Activated CD8-positive, alpha-beta memory T cell treated with anti-CD3 and anti-CD28 coated beads for 4 hours (primary cell): ENCODE measurements around the gene CFAP61.
"Not testable (repeated sequence)": the region's sequence is repeated elsewhere in the genome, so short reads cannot be mapped to it uniquely, and the experiment has no call there.

Source experiments
- DNase-seq, 2 donors: peaks; one replicate each; pipeline ENCODE4 v3.0.0-alpha.2; 2020; ENCODE audit warnings: low read depth in 2 of 2

CFAP61 gene

DNA sequence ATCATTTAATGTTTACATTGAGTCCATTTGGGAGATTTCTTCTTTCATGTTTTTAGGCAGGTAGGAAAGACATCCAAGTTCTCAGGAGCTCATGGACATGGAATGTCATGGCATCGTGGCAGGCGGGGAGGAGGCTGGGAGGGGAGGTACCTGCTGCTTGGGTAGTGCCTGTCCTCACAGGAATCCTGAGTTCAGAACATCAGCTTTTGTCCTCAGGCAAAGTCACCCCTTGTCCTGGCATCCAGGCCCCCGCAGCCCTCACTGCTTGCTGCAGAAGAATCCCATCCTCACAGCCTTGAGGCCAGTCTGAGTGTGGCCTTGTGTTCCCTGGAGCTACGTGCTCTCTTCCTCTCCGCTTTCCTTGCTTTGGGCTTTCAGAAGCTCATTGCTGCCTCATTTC lies 157.4 kb downstream of the CFAP61 start:
- DNase-seq = no peak

DNA sequence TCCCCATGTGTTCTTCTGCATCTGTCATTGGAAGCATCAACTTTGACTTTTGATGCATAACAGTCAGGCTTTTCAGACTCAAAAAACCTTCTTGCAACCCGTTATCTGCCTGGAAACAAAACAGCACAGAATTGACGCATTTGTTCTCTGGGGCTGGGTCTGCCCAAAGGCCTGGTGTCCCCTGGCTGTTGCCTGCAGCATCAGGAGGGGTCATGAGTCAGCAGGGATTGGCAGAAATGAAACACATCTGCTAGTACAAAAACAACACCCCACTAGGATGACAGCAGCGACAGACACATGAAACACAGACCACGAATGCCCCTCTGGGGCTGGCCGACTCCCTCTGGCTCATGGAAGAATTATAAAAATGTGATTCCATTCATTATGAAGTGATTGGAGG lies 158.0 kb downstream of the CFAP61 start:
- no peak for DNase-seq

DNA sequence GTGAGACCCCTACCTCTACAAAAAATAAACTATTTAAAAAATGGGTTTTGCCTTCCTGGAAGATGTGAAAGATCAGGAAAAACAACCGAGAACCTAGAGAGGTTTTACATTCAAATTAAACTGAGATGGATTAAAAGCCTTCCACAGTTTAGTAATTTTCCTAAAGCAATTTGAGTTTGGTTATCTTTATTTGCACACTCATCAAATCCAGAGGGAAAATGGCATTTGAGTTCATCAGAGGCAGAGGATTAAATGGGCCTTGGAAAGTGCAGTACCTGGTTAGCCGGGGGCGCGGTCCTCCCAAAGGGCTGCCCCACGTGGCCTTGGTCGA lies 158.6 kb downstream of the CFAP61 start:
- no peak for DNase-seq

DNA sequence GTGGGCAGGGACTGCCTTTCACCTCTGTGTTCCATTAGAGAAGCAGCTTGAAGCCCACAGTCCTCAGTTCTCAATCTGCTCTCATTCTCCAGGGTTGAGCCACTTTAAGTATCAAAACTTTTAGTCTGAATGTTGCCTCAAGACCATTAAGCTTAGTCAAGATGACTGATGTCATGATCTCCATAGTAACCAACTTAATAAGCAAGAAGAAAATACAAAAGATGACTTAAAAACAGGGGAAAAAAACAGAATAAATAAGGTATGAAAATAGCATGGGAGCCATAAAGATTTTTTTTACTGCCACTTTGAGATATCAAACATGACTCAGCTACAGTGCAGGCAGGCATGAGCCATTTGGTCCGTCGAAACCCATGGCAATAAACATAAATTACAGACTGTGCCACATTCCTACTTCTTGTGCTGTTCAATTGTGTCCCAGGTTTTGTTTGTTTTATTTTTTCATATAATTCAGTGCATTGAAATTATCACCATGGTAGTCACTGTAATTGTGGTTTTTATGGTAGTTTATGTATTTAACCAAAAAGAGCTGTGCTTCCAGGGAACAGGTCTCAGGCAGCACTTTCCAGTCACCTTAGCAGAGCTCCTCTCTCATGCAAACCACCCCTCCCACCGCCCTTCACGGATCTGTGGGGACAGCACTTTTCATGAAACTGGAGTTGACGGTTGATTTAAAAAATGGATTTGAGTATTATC lies 159.1 kb downstream of the CFAP61 start:
- DNase-seq = no peak

DNA sequence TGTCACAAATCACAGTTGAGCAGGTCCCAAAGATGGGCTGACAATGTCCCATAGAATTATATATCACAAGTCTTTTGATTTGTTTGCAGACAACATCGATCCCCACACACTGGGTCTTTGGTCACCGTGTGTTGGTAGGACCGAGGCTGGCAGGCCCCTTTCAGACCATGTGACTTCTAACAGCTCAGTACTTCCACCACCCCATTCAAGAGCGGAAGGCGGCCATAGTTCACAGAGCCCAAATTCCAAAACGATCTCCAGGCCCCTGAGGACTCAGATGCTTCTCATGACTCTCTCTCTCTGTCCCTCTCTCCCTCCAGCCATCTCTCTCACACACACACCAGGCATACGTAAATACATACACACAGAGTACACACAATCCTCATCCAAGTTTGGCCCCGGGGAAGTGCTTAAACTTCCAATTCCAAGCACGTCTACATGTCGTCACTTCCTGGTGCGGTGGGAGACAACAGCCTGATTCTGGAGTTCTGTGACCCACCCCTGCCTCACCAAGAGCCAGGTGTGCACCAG lies 159.7 kb downstream of the CFAP61 start:
- no peak for DNase-seq

DNA sequence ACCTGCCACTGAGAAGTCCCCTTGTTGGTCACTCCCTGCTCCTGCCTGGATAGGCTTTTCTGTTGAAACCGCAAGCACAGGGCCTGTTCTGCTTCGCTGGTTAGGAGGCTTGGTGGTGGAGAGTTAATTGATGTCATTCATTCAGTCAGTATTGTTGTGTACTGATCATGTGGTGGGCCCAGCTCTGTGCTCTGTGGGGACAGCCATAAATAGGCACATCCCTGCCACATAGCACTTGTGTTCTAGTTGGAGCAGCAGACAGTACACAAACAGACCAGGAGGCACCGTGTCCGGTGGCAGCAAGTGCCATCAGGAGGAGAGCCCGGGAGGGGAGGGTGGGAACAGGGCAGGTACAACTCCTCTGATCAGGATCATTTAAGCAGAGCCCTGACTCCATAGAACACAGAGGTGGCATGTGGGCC lies 160.4 kb downstream of the CFAP61 start:
- DNase-seq = no peak

DNA sequence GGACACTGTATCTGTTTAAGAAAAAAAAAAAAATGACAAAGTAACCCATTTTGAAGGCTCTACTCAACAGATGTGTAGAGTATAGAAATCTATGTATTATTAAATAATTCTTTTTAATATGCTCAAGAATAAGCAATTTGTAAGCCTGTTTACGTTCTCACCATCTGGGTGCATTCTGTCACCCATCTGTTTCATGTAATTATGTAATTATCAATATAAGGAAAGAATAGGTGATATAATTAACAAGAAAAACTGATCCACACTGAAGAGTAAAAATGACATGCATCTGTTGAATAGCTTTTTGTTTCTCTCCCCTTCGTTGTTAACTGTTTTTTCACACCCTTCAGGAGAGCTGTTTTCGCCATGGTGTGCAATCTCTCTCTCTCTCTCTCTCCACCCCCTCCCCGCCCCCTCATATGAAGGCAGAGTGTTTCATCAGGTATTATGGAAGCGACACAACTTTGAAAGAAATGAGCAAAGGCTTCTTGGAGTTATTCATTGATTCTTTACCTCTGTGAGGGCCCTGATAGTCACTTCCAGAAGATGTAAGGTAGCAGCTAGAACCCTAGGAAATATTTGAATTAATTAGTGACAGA lies 161.3 kb downstream of the CFAP61 start:
- no peak for DNase-seq

DNA sequence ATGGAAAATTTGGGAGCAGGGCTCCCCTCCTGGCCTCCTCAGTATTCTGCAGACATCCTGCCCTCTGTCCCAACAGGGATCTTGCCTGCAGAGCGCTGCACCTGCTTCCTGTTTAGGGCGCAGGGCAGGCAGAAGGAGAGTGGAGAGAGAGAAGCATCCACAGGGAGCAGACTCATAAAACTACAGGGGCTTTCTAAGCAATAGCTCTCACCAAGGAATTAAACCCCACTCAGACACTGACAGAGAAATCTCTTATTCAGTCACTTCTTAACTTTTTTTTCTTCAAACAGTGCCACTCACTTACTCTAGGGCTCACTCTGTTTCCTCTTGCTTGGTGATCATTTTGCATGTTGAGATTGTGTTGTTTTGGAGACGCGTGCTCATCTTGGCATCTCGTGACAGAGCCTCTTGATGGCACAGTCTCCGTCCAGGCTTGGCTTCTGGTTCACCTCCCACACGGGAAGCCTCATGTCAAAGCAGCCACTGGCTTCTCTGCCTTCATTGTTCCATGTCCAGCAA lies 162.5 kb downstream of the CFAP61 start:
- DNase-seq = no peak

DNA sequence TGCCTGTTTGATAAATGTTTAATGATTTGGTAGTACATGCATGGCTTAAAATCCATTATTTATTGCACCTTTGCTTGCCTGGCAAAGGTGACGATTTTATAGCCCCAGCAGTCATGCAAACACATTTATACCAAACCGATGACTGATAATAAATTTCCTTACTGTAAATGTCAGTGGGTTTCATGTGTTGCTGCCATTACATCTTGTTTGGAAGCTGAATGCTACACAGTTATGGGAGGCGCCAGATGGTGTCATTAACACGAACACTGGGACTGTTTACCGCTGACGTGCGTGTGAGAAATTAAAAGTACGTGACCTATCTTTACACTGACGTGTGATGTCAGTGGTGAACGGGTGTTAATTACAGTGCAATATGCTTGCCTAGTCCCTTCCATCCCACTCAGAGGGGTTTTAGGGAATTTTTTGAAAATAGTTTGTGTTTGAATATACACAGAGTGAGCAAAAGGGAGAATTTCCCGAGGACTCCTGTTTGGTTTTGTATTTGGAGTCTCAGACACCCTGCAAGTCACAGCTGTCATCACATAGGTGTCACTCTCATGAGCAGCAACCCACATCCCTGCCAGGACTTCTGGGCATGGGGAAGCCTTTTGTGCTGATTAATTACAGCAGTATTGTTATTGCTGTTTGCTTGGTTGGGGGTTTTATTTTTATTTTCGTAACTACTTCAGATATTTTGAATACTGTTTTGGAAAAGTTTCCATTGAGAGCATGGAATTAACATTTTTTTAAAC lies 163.8 kb downstream of the CFAP61 start:
- no peak for DNase-seq

DNA sequence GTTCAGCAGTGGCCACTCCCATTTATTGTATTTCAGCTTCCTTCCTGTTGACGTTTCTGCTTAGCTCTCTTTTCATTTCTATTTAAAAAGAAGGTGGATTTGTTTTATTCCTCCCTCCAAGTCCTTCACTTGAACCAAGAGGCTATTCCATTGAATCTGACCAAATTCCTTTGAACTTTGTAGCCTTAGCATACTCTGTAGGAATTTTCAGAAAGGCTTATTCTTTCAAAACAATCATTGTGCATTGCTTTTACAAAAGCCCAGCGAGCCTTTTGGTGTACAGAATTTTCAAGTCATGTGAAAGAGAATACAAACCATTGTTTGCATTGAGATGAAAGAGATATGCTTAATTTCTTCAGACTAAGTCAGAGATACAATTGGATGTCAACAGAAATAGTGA lies 164.6 kb downstream of the CFAP61 start:
- DNase-seq = no peak

DNA sequence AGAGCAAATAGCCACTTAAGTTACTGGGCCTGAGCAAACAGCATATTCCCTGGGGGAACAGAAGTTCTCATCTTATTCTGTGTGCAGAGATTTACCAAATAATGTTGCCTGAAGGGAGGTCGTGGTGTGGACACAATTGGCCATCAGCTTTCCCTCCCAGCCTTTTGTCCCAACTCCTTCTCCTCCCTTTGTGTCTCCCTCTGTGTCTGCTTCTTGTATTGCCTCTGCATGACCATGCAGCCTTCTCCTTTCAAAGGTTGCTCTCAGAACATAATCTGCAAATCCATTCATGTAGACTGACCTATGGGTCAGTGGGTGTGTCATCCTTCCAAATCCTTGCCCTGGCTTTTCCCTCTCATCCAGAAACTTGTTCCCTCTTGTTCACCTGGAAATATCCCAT lies 165.3 kb downstream of the CFAP61 start:
- DNase-seq = no peak

DNA sequence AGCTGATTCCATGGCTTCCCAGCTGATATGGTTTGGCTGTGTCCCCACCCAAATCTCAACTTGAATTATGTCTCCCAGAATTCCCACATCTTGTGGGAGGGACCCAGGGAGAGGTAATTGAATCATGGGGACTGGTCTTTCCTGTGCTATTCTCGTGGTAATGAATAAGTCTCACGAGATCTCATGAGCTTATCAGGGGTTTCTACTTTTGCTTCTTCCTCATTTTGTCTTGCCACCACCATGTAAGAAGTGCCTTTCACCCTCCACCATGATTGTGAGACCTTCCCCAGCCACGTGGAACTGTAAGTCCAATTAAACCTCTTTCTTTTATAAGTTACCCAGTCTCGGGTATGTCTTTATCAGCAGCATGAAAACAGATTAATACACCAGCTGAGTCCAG lies 165.8 kb downstream of the CFAP61 start:
- not testable (repeated sequence) for DNase-seq

DNA sequence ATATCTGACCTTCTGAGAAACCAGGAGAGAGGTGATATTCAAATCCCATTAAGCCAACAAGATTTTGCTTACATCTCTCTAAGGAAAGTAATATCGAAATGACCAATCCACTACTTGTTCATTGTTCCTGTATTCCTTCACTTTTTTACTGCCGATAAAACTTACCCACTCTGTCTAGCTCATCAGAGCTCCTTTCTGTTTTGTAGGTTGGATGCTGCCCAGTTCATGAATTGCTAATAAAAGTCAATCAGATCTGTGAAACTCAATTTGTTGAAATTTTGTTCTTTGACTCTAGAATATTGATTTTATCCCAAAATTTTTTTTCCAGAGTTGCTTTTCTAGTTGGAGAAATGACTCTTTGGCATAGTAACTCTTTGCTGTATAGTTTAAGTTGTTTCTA lies 166.7 kb downstream of the CFAP61 start:
- no peak for DNase-seq

DNA sequence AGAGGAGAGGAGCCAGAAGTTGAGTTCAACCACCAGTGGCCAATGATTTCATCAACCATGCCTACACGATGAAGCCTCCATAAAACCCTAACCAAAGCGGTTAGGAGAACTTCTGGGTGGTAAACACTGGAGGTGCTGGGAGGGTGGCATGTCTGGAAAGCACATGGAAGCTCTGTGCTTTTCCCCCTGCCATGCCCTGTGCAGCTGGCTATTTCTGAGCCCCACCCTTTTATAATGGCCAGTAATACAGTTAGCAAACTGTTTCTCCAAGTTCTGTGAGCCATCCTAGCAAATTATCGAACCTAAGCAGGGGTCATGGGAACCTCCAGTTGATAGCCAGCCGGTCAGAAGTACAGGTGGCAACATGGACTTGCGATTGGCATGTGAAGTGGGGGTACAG lies 167.8 kb downstream of the CFAP61 start:
- DNase-seq = no peak

DNA sequence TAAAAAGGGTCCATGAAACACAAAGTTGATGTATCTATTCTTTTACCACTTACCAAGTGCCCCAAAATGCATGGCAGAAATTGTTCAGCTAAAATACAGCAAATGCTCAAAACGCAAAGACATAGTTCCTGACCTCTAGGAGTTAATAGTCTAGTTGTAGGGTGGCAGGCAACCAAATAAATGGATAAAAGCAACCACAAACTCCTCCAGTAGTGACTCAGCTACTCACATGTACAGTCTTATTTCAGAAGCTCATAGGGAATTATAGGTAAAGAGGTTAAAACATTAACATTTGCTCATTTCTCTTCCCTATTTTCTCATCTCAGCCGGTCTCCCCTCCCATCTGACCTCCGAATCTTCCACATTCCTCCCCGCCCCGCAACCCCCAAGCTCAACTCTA lies 171.6 kb downstream of the CFAP61 start:
- no peak for DNase-seq

DNA sequence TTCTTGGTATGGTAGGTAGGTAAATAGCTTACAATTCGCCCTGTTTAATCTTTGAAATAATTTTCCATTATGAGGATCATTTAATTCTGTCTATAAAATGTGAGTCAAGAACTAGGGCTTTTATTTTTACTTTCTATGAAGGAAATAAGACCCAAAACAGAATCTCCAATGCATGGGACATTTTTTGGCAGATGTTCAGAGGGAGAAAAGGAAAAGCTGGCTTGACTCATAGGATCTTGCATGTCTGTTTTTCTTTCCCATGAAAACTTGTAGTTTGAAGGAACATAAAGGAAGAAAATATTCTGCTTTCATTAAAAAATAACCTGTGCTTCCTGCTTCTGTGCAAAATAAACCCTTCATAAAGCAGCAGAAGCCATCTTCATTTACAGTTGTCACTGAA lies 172.5 kb downstream of the CFAP61 start:
- no peak for DNase-seq

DNA sequence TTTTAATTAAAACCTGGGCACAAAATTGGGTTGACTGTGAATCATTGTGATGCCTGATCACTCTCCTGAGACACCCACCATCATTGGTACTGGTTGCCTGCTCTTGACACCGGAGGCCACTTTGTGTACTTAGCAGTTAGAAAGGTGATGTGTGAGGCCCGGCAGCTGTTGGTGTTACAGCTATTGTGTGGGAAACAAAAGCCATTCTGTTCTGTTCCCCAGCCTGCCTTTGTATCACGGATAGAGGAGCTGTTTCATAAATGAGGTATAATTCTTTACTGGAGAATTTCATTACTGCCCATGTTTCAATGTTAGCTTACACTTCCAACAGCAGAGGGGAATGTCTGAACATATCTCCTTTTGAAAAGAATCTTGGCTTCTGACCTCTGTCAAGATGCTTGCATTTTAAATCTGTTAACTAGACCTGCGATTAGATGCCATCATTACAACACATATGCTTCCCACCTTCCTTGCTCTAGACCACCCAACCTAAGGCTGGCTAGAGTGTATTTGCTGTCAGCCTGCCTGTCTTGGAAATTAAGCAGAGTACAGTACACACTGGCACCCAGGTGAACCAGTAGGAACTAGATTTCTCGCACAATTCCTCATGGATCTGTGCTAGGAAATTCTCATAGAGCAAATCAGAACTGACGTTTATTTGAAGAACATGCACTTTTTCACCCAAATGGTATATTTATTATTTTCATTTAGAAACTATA lies 173.2 kb downstream of the CFAP61 start:
- no peak for DNase-seq

DNA sequence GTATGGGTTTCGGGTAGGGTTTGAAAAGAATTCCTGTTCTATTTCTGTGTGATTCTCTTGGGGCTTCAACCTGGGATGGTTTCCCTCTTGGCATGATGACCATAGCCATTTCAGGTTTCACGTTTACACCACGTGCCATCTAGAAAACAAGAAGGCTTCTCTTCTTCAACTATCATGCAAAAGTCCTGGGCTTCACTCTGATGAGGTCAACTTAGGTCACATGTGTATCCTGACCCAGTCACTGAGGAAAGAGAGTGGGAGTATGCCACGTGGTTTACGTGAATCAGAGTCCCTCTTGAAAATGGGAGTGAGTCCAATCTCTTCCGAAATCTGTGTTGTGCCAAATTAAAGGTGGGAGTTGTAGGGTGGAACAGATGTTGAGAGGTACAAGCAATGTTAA lies 174.2 kb downstream of the CFAP61 start:
- no peak for DNase-seq

DNA sequence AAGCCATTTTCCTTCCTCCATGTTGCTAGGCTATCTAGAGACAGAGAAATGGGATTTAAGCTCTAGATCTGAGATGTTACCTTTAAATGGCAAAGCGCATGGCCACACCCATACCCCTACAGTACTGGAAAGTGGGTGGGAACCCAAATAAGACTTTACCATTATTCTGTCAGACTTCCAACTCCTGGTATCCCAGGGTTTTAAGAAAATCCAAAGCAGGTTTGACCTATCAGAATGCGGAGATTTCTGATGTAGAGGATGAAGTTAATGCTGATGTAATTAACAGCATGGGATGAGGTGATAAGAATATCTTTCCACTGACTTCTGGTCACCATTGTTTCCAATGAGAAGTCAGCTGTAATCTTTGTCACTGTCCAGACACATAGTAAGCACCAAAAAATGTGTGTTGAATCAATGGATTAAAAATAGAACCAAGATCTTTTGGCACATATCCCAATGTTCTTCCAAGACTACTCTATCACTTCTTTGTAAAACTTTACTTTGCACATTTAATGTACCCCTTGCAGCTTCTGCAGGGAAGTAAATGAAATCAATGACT lies 174.8 kb downstream of the CFAP61 start:
- DNase-seq = no peak

DNA sequence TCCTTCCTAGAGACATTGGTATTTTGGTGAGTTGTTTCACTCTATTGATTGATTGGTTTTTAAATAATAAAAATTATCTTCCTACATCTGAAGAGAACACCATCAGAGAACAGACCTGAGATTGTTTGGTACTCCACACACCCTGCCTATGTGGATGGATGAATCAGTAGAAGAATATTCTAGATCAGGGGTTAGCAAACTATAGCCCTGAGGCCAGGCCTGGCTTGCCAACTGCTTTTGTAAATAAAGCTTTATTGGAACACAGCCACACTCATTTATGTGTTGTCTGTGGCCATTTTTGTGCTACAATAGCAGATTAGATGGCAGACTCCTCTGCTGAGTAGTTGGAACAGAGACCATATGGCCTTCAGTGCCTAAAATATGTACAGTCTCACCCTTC lies 176.0 kb downstream of the CFAP61 start:
- DNase-seq = no peak

DNA sequence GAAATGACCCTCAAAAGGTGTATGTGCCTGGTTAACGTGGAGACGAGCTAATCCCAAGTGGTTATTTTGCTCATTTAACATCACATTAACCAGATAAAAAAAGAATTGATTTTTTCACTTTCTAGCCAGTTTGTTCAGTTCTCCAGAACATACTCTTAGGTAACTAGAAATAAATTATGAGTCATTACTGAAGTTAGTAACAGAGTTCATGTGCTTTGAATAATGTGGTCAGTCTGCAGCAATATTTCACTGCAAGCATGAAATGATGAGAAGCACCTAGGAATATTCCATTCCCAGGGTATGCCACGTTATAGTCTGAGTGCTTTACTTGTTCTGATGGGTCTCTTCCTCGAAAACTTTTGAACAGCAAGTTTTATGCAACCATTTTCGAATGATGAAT lies 177.3 kb downstream of the CFAP61 start:
- DNase-seq = no peak

DNA sequence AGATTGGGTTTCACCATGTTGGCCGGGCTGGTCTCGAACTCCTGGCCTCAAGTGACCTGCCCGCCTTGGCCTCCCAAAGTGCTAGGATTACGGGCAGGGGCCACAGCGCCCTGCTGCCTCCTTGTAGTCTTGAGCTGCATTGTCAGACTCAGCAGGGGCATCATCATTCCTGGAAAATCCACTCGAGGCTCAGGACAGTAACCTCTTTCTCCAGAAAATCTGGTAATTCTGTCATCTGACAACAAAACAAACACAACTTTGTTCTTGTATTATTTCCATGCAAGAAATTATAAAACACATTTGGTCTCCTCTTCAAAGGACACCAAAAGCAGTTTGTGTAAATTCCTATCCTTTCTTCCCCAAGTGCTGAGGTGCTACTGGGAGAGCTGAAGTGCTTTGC lies 178.4 kb downstream of the CFAP61 start:
- no peak for DNase-seq
